K562 (cell line): Measurements from ENCODE around the gene OBSL1. TPM values are rescaled to one million over a fixed set of nuclear protein-coding genes. Genes with fewer than 3 reads are reported as not detected.

Experiments used
- ATAC-seq: fragments of 200-7000 bp; cut with Tn5 transposase; 3 replicates; pipeline ENCODE4 v1.9.1; 2020; ENCODE audit warnings: moderate library complexity
- BruUV-seq: library from RNA; stranded (reverse); fragments of 400-500 nt; replicated peaks from 2 replicates; lab custom pipeline; 2021; lab: Mats Ljungman, UMichigan
- CTCF ChIA-PET: fragments of 300-600 bp; formaldehyde crosslinking; extraction: SDS; loops from one replicate; lab custom pipeline; 2021; ENCODE audit warnings: low intra/inter-chr PET ratio; lab: Yijun Ruan, JAX
- POLR2A ChIA-PET: fragments of 300-600, 350-650 bp; sonication (Branson Sonifier 250); formaldehyde crosslinking; extraction: SDS; loops from one replicate; lab custom pipeline; 2021; ENCODE audit warnings: antibody characterized with exemption, inconsistent platforms; lab: Yijun Ruan, JAX
- DNase-seq, 4 experiments: peaks; one replicate each; pipeline versions ENCODE4 v3.0.0 to v3.0.0-alpha.2; 2011 to 2018; ENCODE audit warnings: low spot score in 3 of 4, mixed read lengths in 3 of 4; ENCODE audit errors: extremely low read depth in 1 of 4
- FAIRE-seq: peaks from 2 replicates; lab custom pipeline; 2011; peaks lifted over from hg19 to GRCh38; lab: Jason Lieb, UNC
- H2AFZ ChIP-seq: 2 replicates; pipeline ENCODE4 v1.6.0; 2011; ENCODE audit warnings: low read depth, low read length, control low read depth, inconsistent platforms
- H3K27ac ChIP-seq: fragments of 200-600 bp; 3 replicates; pipeline ENCODE4 v1.8.0; 2011; ENCODE audit warnings: low read depth, mild to moderate bottlenecking, control low read depth, inconsistent platforms, low read length, moderate library complexity, mixed read lengths; ENCODE audit errors: extremely low read depth
- H3K27me3 ChIP-seq, 2 experiments: fragments of 300-600 bp in 1 of 2; 2 replicates in 1 of 2; 3 replicates in 1 of 2; pipeline versions ENCODE4 v1.6.0 to v1.8.0; 2011; ENCODE audit warnings: inconsistent platforms in 2 of 2, low read length in 2 of 2, mild to moderate bottlenecking in 1 of 2, mixed read lengths in 1 of 2, moderate library complexity in 1 of 2; ENCODE audit not compliant: control insufficient read depth in 2 of 2, insufficient read depth in 2 of 2
- H3K36me3 ChIP-seq: fragments of 300-600 bp; 3 replicates; pipeline ENCODE4 v1.8.0; 2011; ENCODE audit warnings: mild to moderate bottlenecking, low read length, inconsistent platforms; ENCODE audit not compliant: control insufficient read depth, insufficient read depth
- H3K4me1 ChIP-seq, 2 experiments: fragments of 200-600 bp in 1 of 2; replicated peaks in 1 of 2; 2 replicates in 1 of 2; 3 replicates in 1 of 2; pipeline versions ENCODE4 v1.5.1 to v1.8.0; 2011; ENCODE audit warnings: inconsistent platforms in 2 of 2, low read length in 2 of 2, mild to moderate bottlenecking in 1 of 2, mixed read lengths in 1 of 2, moderate library complexity in 1 of 2; ENCODE audit not compliant: control insufficient read depth in 2 of 2, insufficient read depth in 2 of 2
- H3K4me2 ChIP-seq: 2 replicates; pipeline ENCODE4 v1.6.1; 2011; ENCODE audit warnings: low read length, control low read depth, inconsistent platforms, mixed read lengths; ENCODE audit not compliant: insufficient read depth
- H3K4me3 ChIP-seq: fragments of 200-600 bp; sonication (generic), shearing (Covaris generic); 2 replicates; pipeline ENCODE4 v1.5.1; 2016; ENCODE audit warnings: control low read depth, inconsistent platforms
- H3K79me2 ChIP-seq: fragments of 200-600 bp; 3 replicates; pipeline ENCODE4 v1.8.0; 2011; ENCODE audit warnings: low read length, inconsistent platforms; ENCODE audit not compliant: control insufficient read depth, insufficient read depth
- H3K9ac ChIP-seq, 2 experiments: 2 replicates each; pipeline versions ENCODE4 v1.6.0 to v1.6.1; 2011; ENCODE audit warnings: low read depth in 2 of 2, low read length in 2 of 2, control low read depth in 1 of 2, inconsistent platforms in 1 of 2, mild to moderate bottlenecking in 1 of 2, mixed read lengths in 1 of 2; ENCODE audit not compliant: insufficient read depth in 1 of 2
- H3K9me1 ChIP-seq: one replicate; pipeline ENCODE4 v1.6.0; 2011; ENCODE audit warnings: inconsistent platforms, mild to moderate bottlenecking, low read length, moderate library complexity; ENCODE audit not compliant: control insufficient read depth, insufficient read depth
- H3K9me3 ChIP-seq: replicated peaks from 2 replicates; pipeline ENCODE4 v1.5.1; 2011; ENCODE audit warnings: low read depth, low read length, inconsistent platforms; ENCODE audit not compliant: control insufficient read depth, insufficient read depth
- H4K20me1 ChIP-seq: replicated peaks from 2 replicates; pipeline ENCODE4 v1.6.1; 2011; ENCODE audit warnings: low read length, inconsistent platforms, mixed read lengths; ENCODE audit not compliant: control insufficient read depth, insufficient read depth
- ARID2 ChIP-seq: fragments of 450-650 bp; IDR thresholded peaks from 2 replicates; pipeline ENCODE4 v1.6.1; 2017; ENCODE audit warnings: antibody characterized with exemption, mild to moderate bottlenecking
- CCNT2 ChIP-seq: IDR thresholded peaks from 2 replicates; pipeline ENCODE4 v1.6.1; 2011; ENCODE audit warnings: borderline replicate concordance, low read depth, mild to moderate bottlenecking, moderate library complexity, mixed read lengths, low read length; ENCODE audit not compliant: insufficient read length; ENCODE audit errors: extremely low read depth
- CXXC5 ChIP-seq: fragments of 250-450 bp; sonication (Bioruptor Pico); IDR thresholded peaks from 2 replicates; pipeline ENCODE4 v1.8.0; 2022; ENCODE audit warnings: inconsistent platforms, mild to moderate bottlenecking, moderate library complexity
- DACH1 ChIP-seq: fragments of 450-650 bp; IDR thresholded peaks from 2 replicates; pipeline ENCODE4 v1.6.1; 2018; ENCODE audit not compliant: partially characterized antibody
- HCFC1 ChIP-seq: IDR thresholded peaks from 2 replicates; pipeline ENCODE4 v1.6.1; 2012; ENCODE audit warnings: low read depth, low read length, improper control_type of control experiment
- KAT7 ChIP-seq: sonication (generic); formaldehyde crosslinking; IDR thresholded peaks from 2 replicates; pipeline ENCODE4 v1.8.0; 2022; ENCODE audit warnings: missing genetic modification reagents, mild to moderate bottlenecking, borderline replicate concordance
- SRF ChIP-seq, 2 experiments: fragments of 250-450, 450-650 bp in 1 of 2; sonication (Bioruptor Pico) in 1 of 2; sonication (generic) in 1 of 2; formaldehyde crosslinking; IDR thresholded peaks; 2 replicates each; pipeline versions ENCODE4 v1.5.0 to v1.5.1; 2020 to 2022; ENCODE audit warnings: mild to moderate bottlenecking in 1 of 2, missing genetic modification reagents in 1 of 2
- ZBTB1 ChIP-seq: sonication (generic); formaldehyde crosslinking; IDR thresholded peaks from 2 replicates; pipeline ENCODE4 v1.8.1; 2023; ENCODE audit warnings: missing genetic modification reagents, low read depth, mild to moderate bottlenecking, borderline replicate concordance
- ZBTB33 ChIP-seq: sonication (generic); formaldehyde crosslinking; IDR thresholded peaks from 2 replicates; pipeline ENCODE4 v1.8.1; 2023; ENCODE audit warnings: mild to moderate bottlenecking, missing genetic modification reagents
- ZBTB7A ChIP-seq: IDR thresholded peaks from 2 replicates; pipeline ENCODE4 v1.6.1; 2011; ENCODE audit warnings: low read depth, mild to moderate bottlenecking, low read length, moderate library complexity, borderline replicate concordance; ENCODE audit not compliant: control insufficient read depth
- ZFX ChIP-seq: sonication (generic); formaldehyde crosslinking; IDR thresholded peaks from 2 replicates; pipeline ENCODE4 v1.8.0; 2022; ENCODE audit warnings: mild to moderate bottlenecking, missing genetic modification reagents, moderate library complexity
- ZMIZ1 ChIP-seq, 2 experiments: fragments of 150-350 bp in 1 of 2; IDR thresholded peaks; 2 replicates each; pipeline ENCODE4 v1.6.1; 2012 to 2016; ENCODE audit warnings: low read depth in 2 of 2, low read length in 2 of 2, mild to moderate bottlenecking in 1 of 2, moderate library complexity in 1 of 2
- ZNF274 ChIP-seq: IDR thresholded peaks from 2 replicates; pipeline ENCODE4 v1.6.1; 2011; ENCODE audit warnings: low read depth, mild to moderate bottlenecking, low read length, moderate library complexity, borderline replicate concordance
- ZNF3 ChIP-seq: fragments of 250-450 bp; sonication (Bioruptor Pico); IDR thresholded peaks from 2 replicates; pipeline ENCODE4 v1.5.0; 2021; ENCODE audit warnings: mild to moderate bottlenecking, moderate library complexity
- ZNF785 ChIP-seq: fragments of 250-450 bp; sonication (Bioruptor Pico); IDR thresholded peaks from 2 replicates; pipeline ENCODE4 v1.4.0; 2020; ENCODE audit warnings: mild to moderate bottlenecking
- WGBS: fragments of 100-300 bp; shearing (Covaris generic); methylation state at CpG from one replicate; pipeline ENCODE4 v1.1.6; 2016; ENCODE audit warnings: low coverage, mixed read lengths; ENCODE audit not compliant: insufficient coverage; ENCODE audit errors: missing lambda C conversion rate; 5-methylcytosine and 5-hydroxymethylcytosine counted together
- in situ Hi-C: fragments of 300-500 bp; cut with MboI; formaldehyde crosslinking; loops from 4 replicates; pipeline ENCODE4 v1.15.0; 2018; ENCODE audit warnings: inconsistent platforms, mixed read lengths
- intact Hi-C: fragments of 100-400 bp; cut with micrococcal nuclease; formaldehyde crosslinking; loops from 2 replicates; pipeline ENCODE4 v1.14.2; 2022
- polyA plus RNA-seq, 8 experiments: library from polyadenylated mRNA; depleted of rRNA in 4 of 8; stranded (reverse) in 5 of 8; unstranded in 3 of 8; fragments of >200 nt; fragmentation: Nextera tagmentation in 2 of 8; fragmentation: Illumina TruSeq in 1 of 8; extraction: Ambion mirVana in 2 of 8; extraction: Trizol in 1 of 8; gene quantifications; 2 replicates each; pipeline versions ENCODE4 v1.2.1 to v1.2.3, GENCODE V29; 2011 to 2014; ENCODE audit warnings: inconsistent platforms in 1 of 8, missing spikeins in 1 of 8
- total RNA-seq, 7 experiments: library from RNA; depleted of rRNA in 6 of 7; stranded (reverse); fragments of >200 nt in 6 of 7; fragmentation: Illumina TruSeq in 2 of 7; extraction: Trizol in 2 of 7; gene quantifications; 2 replicates each; pipeline versions ENCODE4 v1.2.1 to v1.2.3, GENCODE V29; 2011 to 2021; ENCODE audit warnings: low replicate concordance in 1 of 7

OBSL1 gene
- total and polyA plus RNA-seq, 9 of the 15 experiments (the other 6 are each of a cell fraction or from before 2014, with no cell fraction given) = 1.2 to 26.6 (median 8.6) TPM

- peak overlapping the region; percentile 47 for H3K4me3 ChIP-seq
- no peaks in the 10 kb centered on the region for H3K27me3 ChIP-seq
- H3K4me2 ChIP-seq = peak overlapping the region; percentile 79; the same call in 1 of the 2 replicates
- no peak for FAIRE-seq
- peak in 3 of 4 experiments; percentile 21 to 41 (median 38) for DNase-seq
- H3K9me3 ChIP-seq = no peaks in the 10 kb centered on the region
- no peaks in the 10 kb centered on the region for H4K20me1 ChIP-seq
- peak overlapping the region; percentile 81 to 94; a peak in 3 of 4 replicates for H3K9ac ChIP-seq
- ChIA-PET CTCF (no interaction called here), POLR2A (interaction anchor here (0.5 to 2.5 kb wide), 5 partner anchors 8 to 26 kb away, joined by 3 to 12 read pairs (median 5); partner anchors contain the start of gene STK11IP)
- peak overlapping the region; percentile 76 for H2AFZ ChIP-seq
- H3K27ac ChIP-seq = peak overlapping the region; percentile 90
- no peaks in the 10 kb centered on the region for H3K9me1 ChIP-seq
- H3K79me2 ChIP-seq = peaks cover 7% of the 10 kb centered on the region
- intact Hi-C loops (loop anchor here (2.0 kb wide), 1 partner anchor 26 kb away; the partner anchor contains the start of gene TMEM198), in situ Hi-C loops (no loop called here)
- peaks cover 8% of the 10 kb centered on the region; the same call in 1 of the 3 replicates for H3K36me3 ChIP-seq
- BruUV-seq = no TSS peak
- H3K4me1 ChIP-seq = peaks cover 15 to 54% of the 10 kb centered on the region in 2 experiments; a peak in 4 of 5 replicates
- 98% methylated on average over 12 of the region's 95 CpGs for WGBS
- ATAC-seq = no peak
- TF ChIP-seq SRF (CRISPR knock-in tag; IDR thresholded peaks at IDR 0.05) (no peak), ARID2 (no peak), ZNF785 (CRISPR knock-in tag) (no peak), ZBTB1 (CRISPR knock-in tag) (peak; percentile 47; the same call in 1 of the 2 replicates), ZFX (no peak), ZBTB7A (peak; percentile 21; the same call in 1 of the 2 replicates), ZBTB33 (CRISPR knock-in tag) (peak; percentile 93), ZNF274 (no peak), KAT7 (peak; percentile 49; the same call in 1 of the 2 replicates), ZMIZ1 (IDR thresholded peaks at IDR 0.05; ENCODE audit: low read depth in 2 of 2, low read length in 2 of 2) (no peak), CCNT2 (peak; percentile 6), DACH1 (no peak), HCFC1 (no peak), ZNF3 (no peak), CXXC5 (CRISPR knock-in tag) (0 out of 2 replicates have a peak, but pooled peaks have one; percentile 6)
These were observed 980 bp downstream of the OBSL1 start for GRCh38 chr2:219570194-219570923.
